PFSK-1 (cell line): ENCODE results near the gene RANBP17.

ENCODE experiments used
- POLR2AphosphoS5 ChIP-seq: IDR thresholded peaks from 2 replicates; pipeline ENCODE4 v1.6.1; 2012; ENCODE audit warnings: low read depth, mild to moderate bottlenecking, control low read depth, low read length, moderate library complexity
- SIN3A ChIP-seq: IDR thresholded peaks from 2 replicates; pipeline ENCODE4 v1.6.1; 2012; ENCODE audit warnings: mild to moderate bottlenecking, low read length, moderate library complexity, borderline replicate concordance; ENCODE audit not compliant: insufficient read depth
- TAF1 ChIP-seq: IDR thresholded peaks from 2 replicates; pipeline ENCODE4 v1.6.1; 2012; ENCODE audit warnings: low read length, control low read depth, borderline replicate concordance; ENCODE audit not compliant: insufficient read depth

DNA sequence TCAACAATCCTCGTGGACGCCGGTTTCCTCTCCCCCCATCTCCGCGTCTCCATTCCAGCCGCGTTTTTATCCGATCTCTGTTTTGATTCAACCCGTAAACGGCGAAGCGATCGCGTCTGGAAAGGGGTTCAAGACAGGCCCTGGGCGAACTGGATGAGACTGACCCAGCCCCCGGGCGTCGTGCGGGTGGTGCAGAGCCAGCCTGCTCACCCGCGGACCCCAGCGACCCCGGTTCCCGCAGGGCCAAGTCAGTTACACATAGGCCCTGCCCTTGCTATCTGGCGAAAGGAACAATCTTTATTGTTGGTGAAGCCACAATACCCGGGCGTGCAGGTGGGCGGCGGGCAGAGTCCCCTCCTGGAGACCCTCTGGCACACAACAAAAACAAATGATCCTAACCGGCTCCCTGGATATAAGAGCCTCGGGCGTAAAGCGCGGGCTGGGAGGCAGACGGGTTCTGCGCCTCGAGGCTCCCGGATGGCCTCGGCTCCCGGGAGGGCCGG lies 449.1 kb downstream of the RANBP17 start:
- TF ChIP-seq POLR2AphosphoS5 (no peak), TAF1 (no peak), SIN3A (no peak)
